Uterus (tissue), 2 donors: ENCODE data around the gene ELL2.

Experiments used
- POLR2A ChIP-seq, 2 donors: fragments of 450-650 bp; IDR thresholded peaks; one replicate each; pipeline ENCODE4 v1.6.1; 2016; ENCODE audit warnings: antibody characterized with exemption in 2 of 2, mild to moderate bottlenecking in 1 of 2, moderate library complexity in 1 of 2
- TF ChIP-seq, protein P1 (sequence below), 4 experiments: fragments of 200-600 bp in 2 of 4; fragments of 450-650 bp in 2 of 4; sonication (generic) in 2 of 4; IDR thresholded peaks; one replicate each; pipeline ENCODE4 v1.5.1; 2016 to 2019; ENCODE audit warnings: antibody characterized with exemption in 4 of 4, mild to moderate bottlenecking in 2 of 4, moderate library complexity in 1 of 4

DNA sequence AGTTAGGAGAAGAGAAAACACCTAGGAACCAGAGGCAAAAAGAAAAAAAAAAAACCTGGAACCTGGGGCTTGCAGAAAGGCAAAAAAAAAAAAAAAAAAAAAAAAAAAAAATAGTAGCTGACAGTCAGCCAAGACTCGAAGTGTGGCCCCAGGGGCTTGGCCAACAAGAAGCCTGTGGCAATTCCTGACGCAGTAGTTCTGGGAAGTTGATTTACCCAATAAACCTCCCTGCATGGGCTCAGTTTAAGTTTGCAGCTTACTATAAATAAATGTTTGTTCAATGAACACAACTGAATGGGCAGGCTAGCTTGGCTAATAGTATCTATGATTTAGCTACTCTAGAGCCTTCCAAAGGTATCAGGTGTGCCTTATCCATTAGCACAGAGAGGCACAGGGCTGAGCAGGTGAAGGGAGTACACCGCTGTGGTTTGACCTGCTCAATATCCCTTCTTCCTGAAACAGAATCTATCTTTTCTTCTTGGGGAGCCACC, 117.9 kb downstream of the ELL2 start:
- TF ChIP-seq, protein P1, sequence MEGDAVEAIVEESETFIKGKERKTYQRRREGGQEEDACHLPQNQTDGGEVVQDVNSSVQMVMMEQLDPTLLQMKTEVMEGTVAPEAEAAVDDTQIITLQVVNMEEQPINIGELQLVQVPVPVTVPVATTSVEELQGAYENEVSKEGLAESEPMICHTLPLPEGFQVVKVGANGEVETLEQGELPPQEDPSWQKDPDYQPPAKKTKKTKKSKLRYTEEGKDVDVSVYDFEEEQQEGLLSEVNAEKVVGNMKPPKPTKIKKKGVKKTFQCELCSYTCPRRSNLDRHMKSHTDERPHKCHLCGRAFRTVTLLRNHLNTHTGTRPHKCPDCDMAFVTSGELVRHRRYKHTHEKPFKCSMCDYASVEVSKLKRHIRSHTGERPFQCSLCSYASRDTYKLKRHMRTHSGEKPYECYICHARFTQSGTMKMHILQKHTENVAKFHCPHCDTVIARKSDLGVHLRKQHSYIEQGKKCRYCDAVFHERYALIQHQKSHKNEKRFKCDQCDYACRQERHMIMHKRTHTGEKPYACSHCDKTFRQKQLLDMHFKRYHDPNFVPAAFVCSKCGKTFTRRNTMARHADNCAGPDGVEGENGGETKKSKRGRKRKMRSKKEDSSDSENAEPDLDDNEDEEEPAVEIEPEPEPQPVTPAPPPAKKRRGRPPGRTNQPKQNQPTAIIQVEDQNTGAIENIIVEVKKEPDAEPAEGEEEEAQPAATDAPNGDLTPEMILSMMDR (IDR thresholded peaks at IDR 0.05): no peak
- no peak for TF ChIP-seq POLR2A (IDR thresholded peaks at IDR 0.05)
